ENCODE measurements around the gene CDKN1C. TPM values are rescaled to one million over a fixed set of nuclear protein-coding genes. Genes with fewer than 3 reads are reported as not detected.

CDKN1C gene
- total and polyA plus RNA-seq, 4 donors: 2.6 to 10.2 (median 3.5) TPM

DNA sequence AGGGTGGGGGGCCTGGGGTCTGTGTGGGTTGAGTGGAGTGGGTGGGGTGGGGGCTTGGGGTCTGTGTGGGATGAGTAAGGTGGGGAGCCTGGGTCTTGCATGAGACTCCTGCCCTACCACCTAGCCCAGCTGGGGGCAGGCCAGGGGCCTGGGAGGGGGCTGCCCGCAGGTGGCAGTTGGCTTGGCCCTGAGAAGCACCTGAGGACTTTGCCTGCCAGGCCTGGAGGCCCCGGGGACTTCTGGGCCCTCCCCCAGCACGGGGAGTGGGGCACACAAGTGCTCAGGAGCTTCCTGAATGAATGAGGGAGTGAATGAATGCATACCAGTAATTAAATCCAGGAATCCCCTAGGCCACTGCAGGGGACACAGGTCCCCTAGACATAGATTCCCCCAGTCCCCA, 37.1 kb upstream of the CDKN1C start:
- H3K9me3 ChIP-seq (ENCODE audit: control insufficient read depth in 4 of 4, low read length in 3 of 4): no peaks in the 10 kb centered on the region
- WGBS: 86% methylated on average over 3 of the region's 3 CpGs
- H3K36me3 ChIP-seq (ENCODE audit: control insufficient read depth in 4 of 4, insufficient read depth in 3 of 4, low read depth in 1 of 4, low read length in 3 of 4): peaks cover 0 to 4% (median 0%) of the 10 kb centered on the region in 4 donors
- TF ChIP-seq YY1 (IDR thresholded peaks at IDR 0.05) (no peak), JUND (IDR thresholded peaks at IDR 0.05) (no peak)
- no peak for DNase-seq (ENCODE audit: low spot score)
- H3K4me3 ChIP-seq (ENCODE audit: low read depth in 1 of 3, low read length in 3 of 3): no peak overlapping the region
- H3K9ac ChIP-seq (ENCODE audit: low read depth in 1 of 2, low read length in 2 of 2): no peak overlapping the region
- no peak overlapping the region for H3K27ac ChIP-seq (ENCODE audit: low read depth in 1 of 2, low read length in 2 of 2)
- no peaks in the 10 kb centered on the region for H3K4me1 ChIP-seq (ENCODE audit: control insufficient read depth in 4 of 4, insufficient read depth in 4 of 4, low read length in 3 of 4)
- H3K27me3 ChIP-seq (ENCODE audit: control insufficient read depth in 4 of 4, insufficient read depth in 4 of 4, low read length in 3 of 4): no peaks in the 10 kb centered on the region

DNA sequence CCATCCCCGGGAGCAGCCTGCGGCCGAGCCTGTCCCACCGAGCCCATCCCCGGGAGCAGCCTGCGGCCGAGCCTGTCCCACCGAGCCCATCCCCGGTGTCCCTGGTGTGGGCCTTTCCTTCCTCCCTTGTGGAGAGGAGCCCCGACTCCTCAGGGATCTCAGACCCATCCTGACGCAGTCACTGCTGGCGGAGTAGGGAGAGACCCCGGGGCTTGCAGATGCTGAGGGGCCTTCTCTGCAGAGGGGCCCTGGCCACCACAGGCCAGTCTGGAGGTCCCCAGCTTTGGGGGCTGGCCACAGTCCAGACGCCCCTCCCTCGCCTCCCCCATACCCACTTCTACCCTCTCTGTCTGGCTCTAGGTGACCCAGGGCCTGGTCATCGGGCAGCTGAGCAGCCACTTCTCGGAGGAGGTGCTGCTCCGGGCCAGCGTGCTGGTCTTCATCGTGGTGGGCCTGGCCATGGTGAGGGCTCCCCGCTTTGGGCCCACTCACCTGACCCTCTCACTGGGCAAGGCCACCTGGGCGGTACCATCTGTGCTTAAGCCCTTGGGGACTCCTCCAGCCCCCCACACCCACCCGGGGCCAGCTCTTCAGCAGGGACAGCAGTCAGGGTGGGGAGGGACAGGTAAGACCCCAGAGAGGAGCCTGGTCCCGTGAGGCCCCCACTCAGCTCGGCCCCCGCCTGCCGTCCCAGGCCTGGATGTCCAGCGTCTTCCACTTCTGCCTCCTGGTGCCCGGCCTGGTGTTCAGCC, 36.3 kb upstream of the CDKN1C start:
- DNase-seq (ENCODE audit: low spot score): no peak
- no peak for TF ChIP-seq SP1 (IDR thresholded peaks at IDR 0.05)
- no peak for TF ChIP-seq RAD21 (IDR thresholded peaks at IDR 0.05)
- TF ChIP-seq YY1 (IDR thresholded peaks at IDR 0.05): no peak
- TF ChIP-seq, protein P1, sequence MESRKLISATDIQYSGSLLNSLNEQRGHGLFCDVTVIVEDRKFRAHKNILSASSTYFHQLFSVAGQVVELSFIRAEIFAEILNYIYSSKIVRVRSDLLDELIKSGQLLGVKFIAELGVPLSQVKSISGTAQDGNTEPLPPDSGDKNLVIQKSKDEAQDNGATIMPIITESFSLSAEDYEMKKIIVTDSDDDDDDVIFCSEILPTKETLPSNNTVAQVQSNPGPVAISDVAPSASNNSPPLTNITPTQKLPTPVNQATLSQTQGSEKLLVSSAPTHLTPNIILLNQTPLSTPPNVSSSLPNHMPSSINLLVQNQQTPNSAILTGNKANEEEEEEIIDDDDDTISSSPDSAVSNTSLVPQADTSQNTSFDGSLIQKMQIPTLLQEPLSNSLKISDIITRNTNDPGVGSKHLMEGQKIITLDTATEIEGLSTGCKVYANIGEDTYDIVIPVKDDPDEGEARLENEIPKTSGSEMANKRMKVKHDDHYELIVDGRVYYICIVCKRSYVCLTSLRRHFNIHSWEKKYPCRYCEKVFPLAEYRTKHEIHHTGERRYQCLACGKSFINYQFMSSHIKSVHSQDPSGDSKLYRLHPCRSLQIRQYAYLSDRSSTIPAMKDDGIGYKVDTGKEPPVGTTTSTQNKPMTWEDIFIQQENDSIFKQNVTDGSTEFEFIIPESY (IDR thresholded peaks at IDR 0.05): no peak
- no peak for TF ChIP-seq FOXA2 (IDR thresholded peaks at IDR 0.05)
- TF ChIP-seq, protein P2, sequence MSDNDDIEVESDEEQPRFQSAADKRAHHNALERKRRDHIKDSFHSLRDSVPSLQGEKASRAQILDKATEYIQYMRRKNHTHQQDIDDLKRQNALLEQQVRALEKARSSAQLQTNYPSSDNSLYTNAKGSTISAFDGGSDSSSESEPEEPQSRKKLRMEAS (IDR thresholded peaks at IDR 0.05): no peak
- no peak for TF ChIP-seq EGR1 (IDR thresholded peaks at IDR 0.05; ENCODE audit: low read depth in 2 of 2)
- TF ChIP-seq, protein P3, sequence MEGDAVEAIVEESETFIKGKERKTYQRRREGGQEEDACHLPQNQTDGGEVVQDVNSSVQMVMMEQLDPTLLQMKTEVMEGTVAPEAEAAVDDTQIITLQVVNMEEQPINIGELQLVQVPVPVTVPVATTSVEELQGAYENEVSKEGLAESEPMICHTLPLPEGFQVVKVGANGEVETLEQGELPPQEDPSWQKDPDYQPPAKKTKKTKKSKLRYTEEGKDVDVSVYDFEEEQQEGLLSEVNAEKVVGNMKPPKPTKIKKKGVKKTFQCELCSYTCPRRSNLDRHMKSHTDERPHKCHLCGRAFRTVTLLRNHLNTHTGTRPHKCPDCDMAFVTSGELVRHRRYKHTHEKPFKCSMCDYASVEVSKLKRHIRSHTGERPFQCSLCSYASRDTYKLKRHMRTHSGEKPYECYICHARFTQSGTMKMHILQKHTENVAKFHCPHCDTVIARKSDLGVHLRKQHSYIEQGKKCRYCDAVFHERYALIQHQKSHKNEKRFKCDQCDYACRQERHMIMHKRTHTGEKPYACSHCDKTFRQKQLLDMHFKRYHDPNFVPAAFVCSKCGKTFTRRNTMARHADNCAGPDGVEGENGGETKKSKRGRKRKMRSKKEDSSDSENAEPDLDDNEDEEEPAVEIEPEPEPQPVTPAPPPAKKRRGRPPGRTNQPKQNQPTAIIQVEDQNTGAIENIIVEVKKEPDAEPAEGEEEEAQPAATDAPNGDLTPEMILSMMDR (IDR thresholded peaks at IDR 0.05; ENCODE audit: low read depth, low read length, missing input control): no peak
- TF ChIP-seq JUND (IDR thresholded peaks at IDR 0.05): no peak
- TF ChIP-seq TAF1 (conservative IDR thresholded peaks at IDR 0.05): no peak
- no peak for TF ChIP-seq GABPA (IDR thresholded peaks at IDR 0.05 in 1 of 2, conservative IDR thresholded peaks at IDR 0.05 in 1 of 2)
- TF ChIP-seq NR2F2 (IDR thresholded peaks at IDR 0.05): no peak
- TF ChIP-seq, protein P4, sequence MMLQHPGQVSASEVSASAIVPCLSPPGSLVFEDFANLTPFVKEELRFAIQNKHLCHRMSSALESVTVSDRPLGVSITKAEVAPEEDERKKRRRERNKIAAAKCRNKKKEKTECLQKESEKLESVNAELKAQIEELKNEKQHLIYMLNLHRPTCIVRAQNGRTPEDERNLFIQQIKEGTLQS (IDR thresholded peaks at IDR 0.05): no peak
- TF ChIP-seq RXRA (IDR thresholded peaks at IDR 0.05): no peak
- H3K4me1 ChIP-seq (ENCODE audit: control insufficient read depth in 4 of 4, insufficient read depth in 4 of 4, low read length in 3 of 4): no peaks in the 10 kb centered on the region
- H3K9me3 ChIP-seq (ENCODE audit: control insufficient read depth in 4 of 4, low read length in 3 of 4): no peaks in the 10 kb centered on the region
- no peak overlapping the region for H3K4me3 ChIP-seq (ENCODE audit: low read depth in 1 of 3, low read length in 3 of 3)
- H3K27me3 ChIP-seq (ENCODE audit: control insufficient read depth in 4 of 4, insufficient read depth in 4 of 4, low read length in 3 of 4): no peaks in the 10 kb centered on the region
- peaks cover 0 to 5% (median 0%) of the 10 kb centered on the region in 4 donors for H3K36me3 ChIP-seq (ENCODE audit: control insufficient read depth in 4 of 4, insufficient read depth in 3 of 4, low read depth in 1 of 4, low read length in 3 of 4)
- no peak overlapping the region for H3K9ac ChIP-seq (ENCODE audit: low read depth in 1 of 2, low read length in 2 of 2)
- 91% methylated on average over 28 of the region's 29 CpGs for WGBS
- no peak overlapping the region for H3K27ac ChIP-seq (ENCODE audit: low read depth in 1 of 2, low read length in 2 of 2)

Data from liver (tissue), 9 donors.